PC-3 (cell line): ENCODE results near the gene ARHGAP24. TPM values are rescaled to one million over a fixed set of nuclear protein-coding genes. Genes with fewer than 3 reads are reported as not detected.

ENCODE experiments used
- ATAC-seq: fragments of 200-7000 bp; cut with Tn5 transposase; 2 replicates; pipeline ENCODE4 v1.9.1; 2020; ENCODE audit warnings: mild to moderate bottlenecking, moderate library complexity
- BruUV-seq: library from RNA; stranded (reverse); fragments of 400-500 nt; replicated peaks from 2 replicates; lab custom pipeline; 2021; lab: Mats Ljungman, UMichigan
- CTCF ChIA-PET: fragments of 300-600 bp; sonication (Branson Sonifier 250); formaldehyde crosslinking; loops from one replicate; lab custom pipeline; 2022; ENCODE audit warnings: antibody characterized with exemption; lab: Charles Lee
- POLR2A ChIA-PET: fragments of 300-600 bp; sonication (Branson Sonifier 250); formaldehyde crosslinking; loops from one replicate; lab custom pipeline; 2022; ENCODE audit warnings: antibody characterized with exemption; ENCODE audit not compliant: unreplicated experiment; lab: Charles Lee
- DNase-seq: peaks from one replicate; pipeline ENCODE4 v3.0.0-alpha.2; 2015
- H2AFZ ChIP-seq: fragments of 300-600 bp; sonication (generic); 2 replicates; pipeline ENCODE4 v1.6.0; 2016; ENCODE audit warnings: antibody characterized with exemption, low read length
- H3F3A ChIP-seq: fragments of 300-600 bp; sonication (generic); one replicate; pipeline ENCODE4 v1.6.0; 2017; ENCODE audit warnings: antibody characterized with exemption, low read length, control low read depth, mild to moderate bottlenecking; ENCODE audit not compliant: unreplicated experiment
- H3K27ac ChIP-seq: fragments of 300-600 bp; sonication (generic); 2 replicates; pipeline ENCODE4 v1.5.1; 2016; ENCODE audit warnings: mild to moderate bottlenecking, low read length
- H3K27me3 ChIP-seq: fragments of 300-600 bp; sonication (generic); 2 replicates; pipeline ENCODE4 v1.6.1; 2016; ENCODE audit warnings: low read length, mixed read lengths
- H3K36me3 ChIP-seq: fragments of 300-600 bp; sonication (generic); 2 replicates; pipeline ENCODE4 v1.6.1; 2016; ENCODE audit warnings: low read depth, mixed run types, low read length, mixed read lengths
- H3K4me1 ChIP-seq: fragments of 300-600 bp; sonication (generic); 2 replicates; pipeline ENCODE4 v1.5.1; 2016; ENCODE audit warnings: low read length; ENCODE audit not compliant: insufficient read depth
- H3K4me2 ChIP-seq: fragments of 300-600 bp; sonication (generic); 2 replicates; pipeline ENCODE4 v1.6.0; 2016; ENCODE audit warnings: low read length
- H3K4me3 ChIP-seq: fragments of 300-600 bp; sonication (generic); 2 replicates; pipeline ENCODE4 v1.5.1; 2016; ENCODE audit warnings: mild to moderate bottlenecking, low read length, mixed read lengths
- H3K79me2 ChIP-seq: fragments of 300-600 bp; sonication (generic); 2 replicates; pipeline ENCODE4 v1.6.1; 2017; ENCODE audit warnings: low read length, mixed read lengths
- H3K9ac ChIP-seq: fragments of 300-600 bp; sonication (generic); 2 replicates; pipeline ENCODE4 v1.6.0; 2016; ENCODE audit warnings: mild to moderate bottlenecking, low read length
- H3K9me2 ChIP-seq: fragments of 300-600 bp; sonication (generic); replicated peaks from 2 replicates; pipeline ENCODE4 v1.6.1; 2016; ENCODE audit warnings: mixed run types, low read length, mixed read lengths
- H3K9me3 ChIP-seq: fragments of 300-600 bp; sonication (generic); 2 replicates; pipeline ENCODE4 v1.6.1; 2016; ENCODE audit warnings: low read length, mixed read lengths
- H4K20me1 ChIP-seq: fragments of 300-600 bp; sonication (generic); 2 replicates; pipeline ENCODE4 v1.6.1; 2016; ENCODE audit warnings: low read length, mixed read lengths
- CTCF ChIP-seq: fragments of 300-600 bp; sonication (generic); conservative IDR thresholded peaks from 2 replicates; pipeline ENCODE4 v1.5.1; 2017; ENCODE audit warnings: antibody characterized with exemption, low read depth, mild to moderate bottlenecking, low read length
- EZH2 ChIP-seq: fragments of 300-600 bp; sonication (generic); IDR thresholded peaks from one replicate; pipeline ENCODE4 v1.6.1; 2017; ENCODE audit warnings: antibody characterized with exemption, mild to moderate bottlenecking, low read length; ENCODE audit not compliant: unreplicated experiment
- EZH2phosphoT487 ChIP-seq: fragments of 300-600 bp; sonication (generic); IDR thresholded peaks from 2 replicates; pipeline ENCODE4 v1.6.1; 2018; ENCODE audit warnings: mild to moderate bottlenecking, antibody characterized with exemption, low read length, borderline replicate concordance
- intact Hi-C: fragments of 100-400 bp; cut with micrococcal nuclease; formaldehyde crosslinking; loops from 2 replicates; pipeline ENCODE4 v1.9.0; 2023
- total RNA-seq: library from RNA; depleted of rRNA; stranded (reverse); fragments of >200 nt; gene quantifications from 2 replicates; pipeline ENCODE4 v1.2.3, GENCODE V29; 2014

ARHGAP24 gene
- total RNA-seq, 1 experiment from 2014 or later = 7.4 TPM

- Histone ChIP-seq H3K4me2 (no peak overlapping the region), H3K9ac (no peak overlapping the region), H3K9me3 (no peaks in the 10 kb centered on the region), H3K4me1 (no peaks in the 10 kb centered on the region), H3K4me3 (no peak overlapping the region), H2AFZ (no peak overlapping the region), H3K27ac (no peak overlapping the region), H3K27me3 (no peaks in the 10 kb centered on the region), H4K20me1 (no peaks in the 10 kb centered on the region), H3K9me2 (no peaks in the 10 kb centered on the region), H3F3A (no peaks in the 10 kb centered on the region), H3K36me3 (no peaks in the 10 kb centered on the region), H3K79me2 (no peaks in the 10 kb centered on the region)
- TF ChIP-seq CTCF (no peak), EZH2 (no peak), EZH2phosphoT487 (no peak)
- DNase-seq (no peak), ATAC-seq (no peak)
- POLR2A ChIA-PET = no interaction called here
- BruUV-seq = no TSS peak
- CTCF ChIA-PET = no interaction called here
- intact Hi-C loops = no loop called here
Observed at GRCh38 chr4:85459736-85460135, 15.2 kb upstream of the ARHGAP24 start.

GRCh38 chr4:85474356-85474755 is 594 bp upstream of the ARHGAP24 start:
- peak overlapping the region; percentile 99 for H2AFZ ChIP-seq
- H4K20me1 ChIP-seq = no peaks in the 10 kb centered on the region
- H3F3A ChIP-seq = no peaks in the 10 kb centered on the region
- H3K4me1 ChIP-seq = peaks cover 9% of the 10 kb centered on the region
- ChIA-PET CTCF (interaction anchor here (0.7 to 1.1 kb wide), 3 partner anchors 20 to 273 kb away, joined by 3 read pairs; no protein-coding TSS in a partner anchor), POLR2A (no interaction called here)
- no peak overlapping the region for H3K27ac ChIP-seq
- TF ChIP-seq CTCF (no peak), EZH2 (no peak), EZH2phosphoT487 (no peak)
- H3K36me3 ChIP-seq = no peaks in the 10 kb centered on the region
- no peak overlapping the region for H3K9ac ChIP-seq
- peak overlapping the region; percentile 80 for H3K4me3 ChIP-seq
- peak overlapping the region; percentile 95 for H3K4me2 ChIP-seq
- no peak for ATAC-seq
- no peaks in the 10 kb centered on the region for H3K9me3 ChIP-seq
- no peaks in the 10 kb centered on the region for H3K9me2 ChIP-seq
- DNase-seq = no peak
- no peaks in the 10 kb centered on the region for H3K27me3 ChIP-seq
- no TSS peak for BruUV-seq
- H3K79me2 ChIP-seq = no peaks in the 10 kb centered on the region
- intact Hi-C loops = no loop called here

- no peak overlapping the region for H3K27ac ChIP-seq
- intact Hi-C loops = loop anchor here (5.0 kb wide), 1 partner anchor 272 kb away; no protein-coding TSS in a partner anchor
- H4K20me1 ChIP-seq = no peaks in the 10 kb centered on the region
- POLR2A ChIA-PET = interaction anchor here (0.8 kb wide), 1 partner anchor 13 kb away, joined by 4 read pairs; no protein-coding TSS in a partner anchor
- H3K36me3 ChIP-seq = no peaks in the 10 kb centered on the region
- no TSS peak for BruUV-seq
- no peaks in the 10 kb centered on the region for H3F3A ChIP-seq
- H3K9me2 ChIP-seq = no peaks in the 10 kb centered on the region
- CTCF ChIA-PET = interaction anchor here (0.6 to 1.1 kb wide), 3 partner anchors 20 to 729 kb away, joined by 3 to 4 read pairs (median 3); no protein-coding TSS in a partner anchor
- no peak overlapping the region for H3K9ac ChIP-seq
- H3K4me2 ChIP-seq = peak overlapping the region; percentile 73
- ATAC-seq (no peak), DNase-seq (no peak)
- no peaks in the 10 kb centered on the region for H3K79me2 ChIP-seq
- H3K4me3 ChIP-seq = peak overlapping the region; percentile 80
- TF ChIP-seq EZH2phosphoT487 (no peak), EZH2 (no peak)
- peaks cover 9% of the 10 kb centered on the region for H3K4me1 ChIP-seq
- no peaks in the 10 kb centered on the region for H3K9me3 ChIP-seq
- H2AFZ ChIP-seq = no peak overlapping the region
- H3K27me3 ChIP-seq = no peaks in the 10 kb centered on the region
Observed at GRCh38 chr4:85475631-85476233, 782 bp downstream of the ARHGAP24 start.
